ENCODE measurements around the gene MAML3. TPM values are rescaled to one million over a fixed set of nuclear protein-coding genes. Genes with fewer than 3 reads are reported as not detected.
A peak's percentile ranks its signal among the peaks of the same experiment; 100 is the strongest.

The MAML3 gene
- total RNA-seq, 2 donors from 2014 or later: 6.3 to 6.5 TPM

GRCh38 chr4:140090215-140090731 is 63.7 kb downstream of the MAML3 start:
- intact Hi-C loops (cut with DNase I): no loop called here
- no peak for DNase-seq (ENCODE audit: low spot score)

GRCh38 chr4:140089216-140089615 is 64.8 kb downstream of the MAML3 start:
- intact Hi-C loops (cut with DNase I): no loop called here
- no peak for DNase-seq (ENCODE audit: low spot score)

DNA sequence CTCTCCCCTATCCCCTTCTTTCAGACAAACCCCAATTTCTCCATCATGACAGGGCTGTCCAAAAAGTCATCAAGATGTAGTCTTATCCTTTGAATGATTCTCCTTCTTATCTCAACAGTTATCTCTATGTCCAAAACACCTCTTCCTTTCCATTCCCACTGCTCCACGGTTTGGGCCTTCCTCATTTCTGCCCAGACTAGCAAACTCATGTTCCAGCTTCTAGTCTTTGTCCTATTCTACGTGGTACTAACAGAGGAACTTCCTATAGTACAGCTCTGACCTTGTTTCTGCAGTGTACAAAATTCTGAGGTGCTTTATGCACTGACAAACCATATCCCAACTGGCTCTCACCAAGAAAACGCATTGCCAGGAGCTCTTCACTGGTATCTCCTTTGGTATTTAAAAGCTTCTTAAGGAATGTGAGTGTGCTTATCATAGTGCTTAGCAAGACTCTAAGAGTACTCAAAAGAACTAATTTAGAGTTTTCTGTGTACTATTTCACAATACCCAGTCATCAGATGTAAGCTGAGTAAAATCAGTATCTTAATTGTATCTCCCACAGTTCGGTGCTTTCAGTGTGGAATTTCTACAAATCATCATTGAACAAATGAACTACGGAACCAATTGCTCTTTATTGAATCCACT is 65.5 kb downstream of the MAML3 start:
- DNase-seq (ENCODE audit: low spot score): no peak
- intact Hi-C loops (cut with DNase I): no loop called here

DNA sequence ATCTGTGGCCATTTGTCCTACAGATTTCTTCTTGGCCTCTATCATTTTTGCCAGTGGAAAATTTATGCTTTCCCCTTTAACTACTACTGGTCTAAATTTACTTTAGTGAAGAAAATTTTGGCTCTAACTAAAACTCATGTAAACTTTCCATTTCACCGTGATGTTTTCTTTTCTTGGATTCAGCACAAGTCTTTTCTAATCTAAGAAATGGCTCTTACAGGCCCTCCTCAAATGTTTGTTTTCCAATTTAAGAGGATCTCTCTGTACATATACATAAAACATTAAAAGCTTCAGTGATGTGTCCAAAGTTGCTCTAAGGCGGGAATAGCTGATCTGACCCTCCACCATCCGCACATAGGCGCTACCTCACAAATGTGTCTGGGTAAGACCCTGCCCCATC is 68.1 kb downstream of the MAML3 start:
- DNase-seq (ENCODE audit: low spot score): no peak
- intact Hi-C loops (cut with DNase I): no loop called here

- no peak for DNase-seq (ENCODE audit: low spot score)
- intact Hi-C loops (cut with DNase I): no loop called here
Observed at GRCh38 chr4:140085062-140085622, 68.8 kb downstream of the MAML3 start.

GRCh38 chr4:140084385-140084784 is 69.6 kb downstream of the MAML3 start:
- no peak for DNase-seq (ENCODE audit: low spot score)
- intact Hi-C loops (cut with DNase I): no loop called here

GRCh38 chr4:140082391-140082755 is 71.6 kb downstream of the MAML3 start:
- intact Hi-C loops (cut with DNase I): no loop called here
- no peak for DNase-seq (ENCODE audit: low spot score)

GRCh38 chr4:140081641-140082390 is 72.2 kb downstream of the MAML3 start:
- no peak for DNase-seq (ENCODE audit: low spot score)
- intact Hi-C loops (cut with DNase I): no loop called here

DNA sequence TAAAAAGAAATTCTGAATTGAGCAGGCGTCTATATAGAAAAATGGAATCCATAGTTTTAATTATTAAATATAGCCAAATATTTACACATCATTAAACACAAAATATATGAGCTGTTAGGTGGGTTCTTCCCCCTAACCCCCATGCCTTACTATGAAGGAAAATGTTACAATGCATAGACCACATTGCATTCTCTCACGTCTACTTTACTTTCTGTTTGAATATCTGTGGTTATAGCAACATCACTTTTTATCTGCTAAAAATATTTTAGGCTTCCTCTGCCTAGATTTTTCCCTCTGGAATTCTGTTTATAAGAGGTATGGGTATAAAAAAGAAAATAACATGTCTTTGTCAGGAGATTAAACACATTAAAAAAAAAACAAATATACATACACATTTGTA is 73.1 kb downstream of the MAML3 start:
- intact Hi-C loops (cut with DNase I): no loop called here
- no peak for DNase-seq (ENCODE audit: low spot score)

DNA sequence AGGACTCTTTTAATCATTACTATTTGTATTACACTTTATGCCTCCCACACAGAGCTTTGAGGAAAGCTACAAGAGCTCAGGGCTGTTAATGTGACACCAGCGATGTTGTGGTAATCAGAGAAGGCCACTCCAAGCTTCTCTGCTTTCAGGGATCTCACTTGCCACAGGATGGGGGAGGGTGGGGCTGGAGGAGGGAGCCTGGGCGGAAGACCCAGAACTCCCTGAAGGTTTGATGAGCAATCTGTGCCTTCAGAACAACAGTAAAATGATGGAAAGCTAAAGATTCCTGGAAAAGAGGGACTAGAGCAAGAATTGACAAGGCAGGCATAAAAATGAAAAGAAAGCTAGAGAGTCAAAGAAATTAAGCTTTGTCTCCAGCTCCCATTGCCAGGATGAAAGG is 75.6 kb downstream of the MAML3 start:
- DNase-seq (ENCODE audit: low spot score): peak; percentile 86
- intact Hi-C loops (cut with DNase I): no loop called here

DNA sequence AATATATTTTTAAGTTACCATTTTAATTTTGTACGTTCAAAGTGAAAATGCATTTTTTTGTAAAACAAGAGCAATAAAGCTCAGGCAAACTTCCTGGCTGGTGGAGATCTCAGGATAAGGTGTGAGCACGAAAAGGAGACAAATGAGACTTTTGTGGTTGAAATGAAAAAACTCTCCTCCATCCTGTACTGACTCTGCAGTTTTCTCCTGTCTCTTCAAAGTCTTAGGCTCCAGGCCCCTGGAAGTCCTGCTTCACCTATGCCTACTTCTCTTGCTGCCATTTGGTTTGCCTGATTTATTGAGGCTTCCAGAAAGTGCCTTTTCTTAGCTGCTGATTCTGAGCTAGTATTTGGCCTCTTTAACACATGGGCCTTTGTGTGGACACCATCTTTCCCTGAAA is 77.7 kb downstream of the MAML3 start:
- intact Hi-C loops (cut with DNase I): no loop called here
- DNase-seq (ENCODE audit: low spot score): no peak

DNA sequence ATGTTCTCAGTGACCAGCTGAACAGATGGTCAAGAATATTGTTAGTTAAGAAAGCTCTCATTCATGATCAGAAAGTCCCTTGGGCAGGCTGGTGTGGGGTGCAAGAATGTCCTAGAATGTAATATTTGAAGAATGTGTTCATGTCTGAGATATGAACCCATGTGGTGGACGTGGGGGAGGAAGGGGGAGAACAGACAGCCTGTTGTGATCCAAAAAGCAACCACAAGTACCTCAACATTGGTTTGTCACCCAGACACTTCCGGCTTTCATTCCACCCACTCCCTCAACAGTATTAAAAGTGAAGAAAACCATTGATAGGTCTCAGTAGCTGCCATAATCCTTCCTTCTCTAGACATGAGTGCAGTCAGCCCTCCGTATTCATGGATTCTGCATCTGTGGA is 82.2 kb downstream of the MAML3 start:
- intact Hi-C loops (cut with DNase I): no loop called here
- no peak for DNase-seq (ENCODE audit: low spot score)

GRCh38 chr4:140070973-140071372 is 83.0 kb downstream of the MAML3 start:
- intact Hi-C loops (cut with DNase I): no loop called here
- no peak for DNase-seq (ENCODE audit: low spot score)

DNA sequence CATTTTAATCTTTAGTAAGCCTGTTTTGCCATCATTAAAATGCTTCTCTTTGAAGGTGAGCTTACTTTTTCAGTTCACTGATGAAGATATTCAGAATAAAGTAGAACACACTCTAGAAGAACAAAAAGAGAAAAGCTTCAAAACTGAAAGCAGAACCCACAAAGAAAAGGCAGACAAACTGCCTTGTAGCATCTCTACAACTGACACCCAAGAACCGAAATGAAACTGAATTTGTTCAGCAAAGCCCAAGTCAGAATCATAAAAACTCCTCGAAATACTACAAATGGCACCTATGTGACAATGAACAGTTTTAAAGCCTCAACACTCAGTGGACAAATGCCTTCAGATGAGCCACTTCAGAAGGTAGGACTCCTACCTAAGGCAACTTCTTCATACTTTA is 83.6 kb downstream of the MAML3 start:
- no peak for DNase-seq (ENCODE audit: low spot score)
- intact Hi-C loops (cut with DNase I): no loop called here

- DNase-seq (ENCODE audit: low spot score): peak; percentile 85
- intact Hi-C loops (cut with DNase I): no loop called here
Observed at GRCh38 chr4:140069066-140069465, 84.9 kb downstream of the MAML3 start.

DNA sequence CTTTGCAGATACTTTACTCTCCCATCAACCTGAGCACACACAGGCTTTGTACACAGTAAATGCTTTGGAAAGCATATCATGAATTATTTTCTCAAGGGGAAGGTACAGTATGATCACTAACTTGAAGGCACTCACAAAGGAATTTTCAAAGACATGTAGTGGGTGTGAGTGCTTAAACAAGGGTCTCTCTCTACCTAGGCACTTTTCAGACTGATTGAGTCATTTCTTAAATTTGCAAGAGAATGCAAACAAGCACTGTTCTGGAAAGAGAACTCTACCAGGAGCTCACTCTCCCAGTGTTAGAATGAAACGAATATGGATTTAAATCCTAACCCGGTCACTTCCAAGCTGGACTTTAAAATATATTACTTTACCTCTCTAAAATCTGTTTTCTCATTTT is 85.7 kb downstream of the MAML3 start:
- DNase-seq (ENCODE audit: low spot score): no peak
- intact Hi-C loops (cut with DNase I): no loop called here

DNA sequence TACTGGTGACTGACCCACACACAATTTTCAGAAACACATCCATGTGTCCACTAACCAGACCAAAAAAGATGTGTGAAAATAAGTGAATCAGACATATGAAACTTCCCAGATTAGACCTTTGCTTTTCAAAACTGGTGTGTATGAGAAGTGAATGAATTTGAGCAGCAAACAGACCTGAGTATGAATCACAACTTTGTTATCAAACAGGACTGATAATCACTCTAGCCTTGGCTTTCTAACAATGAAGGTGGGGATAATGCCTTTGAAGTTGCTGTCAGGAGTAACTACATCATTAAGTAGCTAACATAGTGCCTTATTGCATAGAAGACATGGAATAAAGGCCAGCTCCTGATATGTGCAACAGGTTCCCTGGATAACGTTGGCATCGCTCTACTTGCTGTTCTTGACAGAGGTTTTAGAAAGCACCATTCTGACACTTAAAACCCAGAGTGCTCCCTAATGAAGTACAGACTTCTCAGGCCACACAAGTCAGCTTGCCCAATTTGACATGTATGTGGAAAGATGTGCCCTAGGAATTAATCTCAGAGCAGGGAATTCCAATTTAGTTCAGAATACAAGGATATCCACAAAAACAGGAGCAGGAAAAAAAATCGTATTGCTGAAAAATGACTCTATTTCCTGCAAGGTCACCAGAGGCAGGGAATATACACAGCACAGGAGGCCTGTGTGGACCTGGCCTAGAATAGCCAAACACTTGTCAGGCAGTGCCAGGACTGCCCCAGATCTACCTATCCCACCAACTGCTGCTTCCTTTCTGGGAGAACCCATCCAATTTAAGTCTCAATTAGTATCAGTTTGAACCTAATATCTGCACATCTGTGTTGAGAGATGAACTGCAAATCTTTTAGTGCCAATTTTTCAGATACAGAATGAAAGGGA is 87.7 kb downstream of the MAML3 start:
- no peak for DNase-seq (ENCODE audit: low spot score)
- intact Hi-C loops (cut with DNase I): no loop called here

GRCh38 chr4:140065393-140065792 is 88.6 kb downstream of the MAML3 start:
- intact Hi-C loops (cut with DNase I): no loop called here
- DNase-seq (ENCODE audit: low spot score): no peak

- no peak for DNase-seq (ENCODE audit: low spot score)
- intact Hi-C loops (cut with DNase I): no loop called here
Observed at GRCh38 chr4:140061659-140062289, 92.2 kb downstream of the MAML3 start.

Measured in posterior vena cava (tissue), 2 donors.